GM12878 (cell line): ENCODE data around the gene LY9.
A peak's percentile ranks its signal among the peaks of the same experiment; 100 is the strongest.

ENCODE experiments used
- EP300 ChIP-seq, 2 experiments: fragments of 150-350 bp in 1 of 2; IDR thresholded peaks; 2 replicates each; pipeline ENCODE4 v1.6.1; 2011 to 2012; ENCODE audit warnings: low read depth in 2 of 2, low read length in 2 of 2, borderline replicate concordance in 1 of 2, improper control_type of control experiment in 1 of 2, inconsistent platforms in 1 of 2; ENCODE audit not compliant: control insufficient read depth in 1 of 2
- ESRRA ChIP-seq: IDR thresholded peaks from 2 replicates; pipeline ENCODE4 v1.6.1; 2012; ENCODE audit warnings: mild to moderate bottlenecking, low read length, improper control_type of control experiment
- EZH2 ChIP-seq: IDR thresholded peaks from 2 replicates; pipeline ENCODE4 v1.6.1; 2012; ENCODE audit warnings: low read depth, mild to moderate bottlenecking, control low read depth, inconsistent platforms, low read length, borderline replicate concordance; ENCODE audit not compliant: control insufficient read depth
- POLR2AphosphoS2 ChIP-seq: IDR thresholded peaks from 2 replicates; pipeline ENCODE4 v1.6.1; 2011; ENCODE audit warnings: low read depth, mild to moderate bottlenecking, low read length, improper control_type of control experiment, moderate library complexity
- SMC3 ChIP-seq: IDR thresholded peaks from 2 replicates; pipeline ENCODE4 v1.6.1; 2011; ENCODE audit warnings: low read length, improper control_type of control experiment, borderline replicate concordance
- STAT1 ChIP-seq: fragments of 450-650 bp; conservative IDR thresholded peaks from 2 replicates; pipeline ENCODE4 v1.6.1; 2014; ENCODE audit warnings: antibody characterized with exemption, mild to moderate bottlenecking
- TAF1 ChIP-seq: IDR thresholded peaks from 2 replicates; pipeline ENCODE4 v1.6.1; 2011; ENCODE audit warnings: mild to moderate bottlenecking, low read depth, low read length, borderline replicate concordance
- TARDBP ChIP-seq: IDR thresholded peaks from 2 replicates; pipeline ENCODE4 v1.6.1; 2016; ENCODE audit warnings: borderline replicate concordance
- TCF3 ChIP-seq: IDR thresholded peaks from 2 replicates; pipeline ENCODE4 v1.6.1; 2012; ENCODE audit warnings: low read depth, mild to moderate bottlenecking, low read length, borderline replicate concordance; ENCODE audit not compliant: insufficient read depth
- TF ChIP-seq, protein P1 (sequence below), 3 experiments: IDR thresholded peaks in 2 of 3; conservative IDR thresholded peaks in 1 of 3; 2 replicates each; pipeline ENCODE4 v1.5.1; 2011; ENCODE audit warnings: low read depth in 3 of 3, low read length in 3 of 3, mild to moderate bottlenecking in 3 of 3, control low read depth in 2 of 3, moderate library complexity in 2 of 3, inconsistent platforms in 1 of 3, mixed read lengths in 1 of 3; ENCODE audit not compliant: control insufficient read depth in 2 of 3, insufficient read depth in 1 of 3; ENCODE audit errors: extremely low read depth in 1 of 3

DNA sequence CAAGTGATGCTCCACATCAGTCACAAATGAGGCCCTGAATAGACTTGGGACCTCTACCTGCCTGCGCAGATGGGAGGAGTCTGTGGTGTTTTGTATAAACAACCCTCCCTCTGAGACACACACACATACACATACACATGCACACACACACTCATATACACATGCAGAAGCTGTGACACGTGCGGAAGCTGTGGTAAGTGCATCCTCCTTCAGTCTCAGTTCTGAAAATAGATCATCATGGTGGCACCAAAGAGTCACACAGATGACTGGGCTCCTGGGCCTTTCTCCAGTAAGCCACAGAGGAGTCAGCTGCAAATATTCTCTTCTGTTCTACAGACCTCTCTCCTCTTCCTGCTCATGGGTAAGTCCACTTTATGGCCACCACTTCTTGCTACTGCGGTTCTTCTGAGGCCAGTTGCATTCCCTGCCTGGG, at the start of gene LY9:
- TF ChIP-seq EP300 (IDR thresholded peaks at IDR 0.05; ENCODE audit: borderline replicate concordance in 1 of 2, control insufficient read depth in 1 of 2, low read depth in 2 of 2, low read length in 2 of 2), result peak; percentile 96 to 98
- 0 out of 2 replicates have a peak, but pooled peaks have one; percentile 42 for TF ChIP-seq EZH2
- no peak for TF ChIP-seq POLR2AphosphoS2
- TF ChIP-seq ESRRA, result peak; percentile 50; the same call in 1 of the 2 replicates
- peak; percentile 93 for TF ChIP-seq TCF3
- peak; percentile 76 for TF ChIP-seq TAF1
- peak; percentile 83 for TF ChIP-seq TARDBP
- TF ChIP-seq SMC3, result peak; percentile 19; the same call in 1 of the 2 replicates
- TF ChIP-seq STAT1, result no peak
- TF ChIP-seq, protein P1, sequence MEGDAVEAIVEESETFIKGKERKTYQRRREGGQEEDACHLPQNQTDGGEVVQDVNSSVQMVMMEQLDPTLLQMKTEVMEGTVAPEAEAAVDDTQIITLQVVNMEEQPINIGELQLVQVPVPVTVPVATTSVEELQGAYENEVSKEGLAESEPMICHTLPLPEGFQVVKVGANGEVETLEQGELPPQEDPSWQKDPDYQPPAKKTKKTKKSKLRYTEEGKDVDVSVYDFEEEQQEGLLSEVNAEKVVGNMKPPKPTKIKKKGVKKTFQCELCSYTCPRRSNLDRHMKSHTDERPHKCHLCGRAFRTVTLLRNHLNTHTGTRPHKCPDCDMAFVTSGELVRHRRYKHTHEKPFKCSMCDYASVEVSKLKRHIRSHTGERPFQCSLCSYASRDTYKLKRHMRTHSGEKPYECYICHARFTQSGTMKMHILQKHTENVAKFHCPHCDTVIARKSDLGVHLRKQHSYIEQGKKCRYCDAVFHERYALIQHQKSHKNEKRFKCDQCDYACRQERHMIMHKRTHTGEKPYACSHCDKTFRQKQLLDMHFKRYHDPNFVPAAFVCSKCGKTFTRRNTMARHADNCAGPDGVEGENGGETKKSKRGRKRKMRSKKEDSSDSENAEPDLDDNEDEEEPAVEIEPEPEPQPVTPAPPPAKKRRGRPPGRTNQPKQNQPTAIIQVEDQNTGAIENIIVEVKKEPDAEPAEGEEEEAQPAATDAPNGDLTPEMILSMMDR (IDR thresholded peaks at IDR 0.05 in 2 of 3, conservative IDR thresholded peaks at IDR 0.05 in 1 of 3; ENCODE audit: control insufficient read depth in 2 of 3, extremely low read depth in 1 of 3, insufficient read depth in 1 of 3, low read depth in 3 of 3, low read length in 3 of 3), result no peak
